G401 (cell line): Measurements from ENCODE around the gene C1orf198. TPM values are rescaled to one million over a fixed set of nuclear protein-coding genes. Genes with fewer than 3 reads are reported as not detected.

Source experiments
- DNase-seq: peaks from one replicate; pipeline ENCODE4 v3.0.0-alpha.2; 2015; ENCODE audit warnings: low spot score
- in situ Hi-C: cut with HindIII; loops from 2 replicates; pipeline ENCODE4 v1.10.0; 2016; ENCODE audit warnings: low sequenced_read_pairs, mixed read lengths
- total RNA-seq: library from RNA; depleted of rRNA; stranded (reverse); fragments of >200 nt; shearing (Covaris generic); gene quantifications from 2 replicates; pipeline ENCODE4 v1.2.3, GENCODE V29; 2014; rRNA removed

C1orf198 gene
- 22.6 and 35.6 TPM in 2 replicates for total RNA-seq

- DNase-seq = peak; percentile 59
- in situ Hi-C loops = no loop called here
Measured at GRCh38 chr1:230867903-230868735, at the start of gene C1orf198. Gene C1orf198 (minus strand): TSS chr1:230868521. CDS start chr1:230868512, 9 bp downstream.

DNA sequence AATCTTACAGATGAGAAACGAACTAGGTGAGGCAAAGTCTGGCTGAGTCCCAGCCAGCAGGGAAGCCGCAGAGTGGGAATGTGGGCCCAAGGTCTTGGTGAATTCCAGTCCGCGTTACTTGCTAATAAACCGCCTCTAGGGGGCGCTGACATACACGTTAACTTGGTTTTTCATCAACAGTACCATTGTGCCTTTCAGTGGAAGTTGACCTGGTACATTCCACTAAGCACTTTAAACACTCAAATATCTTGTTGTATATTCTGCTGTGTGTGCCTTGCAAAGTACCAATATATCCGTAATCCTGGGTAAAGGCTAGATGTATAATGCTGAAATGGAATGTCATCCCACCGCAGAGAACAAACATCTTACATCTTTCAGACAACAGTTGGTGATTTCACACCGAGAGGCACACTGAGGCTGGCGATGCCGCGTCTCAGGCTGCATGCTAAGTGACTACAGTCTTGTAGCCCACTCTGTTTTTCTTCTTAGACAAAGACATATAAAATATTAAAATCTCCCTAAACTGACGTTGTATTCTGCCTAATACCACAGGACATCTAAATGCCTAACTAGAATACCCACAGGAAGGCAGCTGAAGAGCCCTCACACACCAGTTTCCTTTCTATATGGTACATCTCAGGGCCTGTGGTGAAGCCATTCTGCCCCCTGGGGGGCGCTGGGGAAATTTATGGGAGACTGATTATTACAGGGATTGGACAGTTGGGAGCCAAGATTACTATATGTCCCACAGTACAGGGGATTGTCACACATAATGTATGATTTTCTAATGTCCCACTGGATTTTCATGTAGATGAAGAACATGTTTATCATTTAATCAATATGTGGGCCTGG is 49.2 kb upstream of the C1orf198 start:
- peak; percentile 80 for DNase-seq
- in situ Hi-C loops = no loop called here

GRCh38 chr1:230916587-230917283 is 48.4 kb upstream of the C1orf198 start:
- in situ Hi-C loops = no loop called here
- no peak for DNase-seq

GRCh38 chr1:230915078-230915477 is 46.8 kb upstream of the C1orf198 start:
- in situ Hi-C loops = no loop called here
- DNase-seq = no peak

DNA sequence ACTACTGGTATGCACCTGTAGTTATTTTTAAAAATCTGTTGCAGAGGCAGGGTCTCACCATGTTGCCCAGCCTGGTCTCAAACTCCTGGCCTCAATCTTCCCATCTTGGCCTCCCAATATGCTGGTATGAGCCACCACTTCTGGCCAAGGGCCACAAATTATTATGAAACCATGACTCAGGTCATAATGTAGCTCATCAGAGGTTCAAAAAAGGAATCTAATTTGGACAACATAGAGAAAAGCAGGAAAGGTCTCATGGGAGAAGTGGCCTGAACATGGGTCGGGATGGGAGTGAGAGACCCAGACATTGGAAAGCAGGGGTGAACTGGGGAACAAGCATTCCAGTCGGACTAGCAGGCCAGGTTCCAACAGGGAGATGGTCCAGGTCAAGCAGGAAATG is 45.2 kb upstream of the C1orf198 start:
- DNase-seq = no peak
- in situ Hi-C loops = no loop called here

GRCh38 chr1:230910755-230911117 is 42.4 kb upstream of the C1orf198 start:
- no peak for DNase-seq
- in situ Hi-C loops = no loop called here

DNA sequence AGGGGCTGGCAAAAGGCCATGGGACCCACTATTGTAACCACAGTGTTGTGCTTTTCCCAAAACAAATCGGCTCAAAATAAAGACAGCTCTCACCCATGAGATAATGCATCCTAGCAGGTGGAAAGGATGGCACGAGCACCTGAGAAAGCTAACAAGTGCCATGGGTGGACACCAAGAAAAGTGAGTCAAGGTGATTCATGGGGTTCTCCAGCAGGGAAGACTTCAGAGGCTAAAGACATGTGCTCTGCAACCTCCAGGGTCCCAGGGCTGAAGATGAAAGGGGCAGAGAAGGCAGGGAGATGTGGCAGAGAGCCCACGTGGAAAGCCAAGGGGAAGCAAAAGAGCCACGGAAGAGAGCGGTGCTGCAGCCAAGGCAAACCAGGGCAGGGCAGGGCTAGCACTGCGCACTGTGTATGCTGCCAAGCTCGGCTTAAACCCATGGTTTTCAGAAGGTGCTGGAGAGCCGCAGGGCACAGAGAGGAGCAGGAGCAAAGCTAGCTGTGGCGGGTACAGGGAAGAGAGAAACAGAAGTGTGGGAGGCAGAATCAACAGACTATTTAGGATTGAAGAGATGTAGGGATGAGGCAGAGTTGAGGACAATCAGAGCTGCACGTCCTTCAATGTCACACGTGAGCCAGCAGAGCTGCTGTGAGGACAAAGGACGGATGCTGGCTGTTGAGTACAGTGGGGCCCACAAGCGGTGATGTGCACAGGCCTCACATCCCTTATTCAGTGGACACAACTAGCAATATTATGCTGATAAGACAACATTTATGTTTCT is 41.8 kb upstream of the C1orf198 start:
- DNase-seq = peak; percentile 94
- in situ Hi-C loops = no loop called here

GRCh38 chr1:230907472-230908205 is 39.3 kb upstream of the C1orf198 start:
- in situ Hi-C loops = no loop called here
- DNase-seq = no peak

DNA sequence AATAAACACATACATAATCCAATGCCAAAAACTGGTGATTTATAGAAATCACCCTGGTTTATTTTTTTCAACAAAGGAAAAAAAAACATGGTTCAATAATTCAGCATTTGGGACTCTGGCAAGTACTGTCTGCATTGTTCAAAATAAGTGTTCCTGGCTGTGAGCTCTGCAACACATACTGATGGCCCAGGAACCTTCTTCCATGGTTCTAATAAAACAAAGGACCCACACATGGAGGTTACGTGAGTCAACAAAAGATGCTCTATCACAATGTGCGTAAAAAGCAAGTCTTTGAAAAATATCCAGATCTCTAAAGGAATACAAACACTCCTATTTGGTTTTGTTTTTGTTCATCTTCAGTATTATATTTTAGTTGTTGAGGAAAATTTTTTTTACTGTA is 37.9 kb upstream of the C1orf198 start:
- no peak for DNase-seq
- in situ Hi-C loops = no loop called here

- in situ Hi-C loops = no loop called here
- DNase-seq = no peak
Measured at GRCh38 chr1:230905733-230906132, 37.4 kb upstream of the C1orf198 start.

DNA sequence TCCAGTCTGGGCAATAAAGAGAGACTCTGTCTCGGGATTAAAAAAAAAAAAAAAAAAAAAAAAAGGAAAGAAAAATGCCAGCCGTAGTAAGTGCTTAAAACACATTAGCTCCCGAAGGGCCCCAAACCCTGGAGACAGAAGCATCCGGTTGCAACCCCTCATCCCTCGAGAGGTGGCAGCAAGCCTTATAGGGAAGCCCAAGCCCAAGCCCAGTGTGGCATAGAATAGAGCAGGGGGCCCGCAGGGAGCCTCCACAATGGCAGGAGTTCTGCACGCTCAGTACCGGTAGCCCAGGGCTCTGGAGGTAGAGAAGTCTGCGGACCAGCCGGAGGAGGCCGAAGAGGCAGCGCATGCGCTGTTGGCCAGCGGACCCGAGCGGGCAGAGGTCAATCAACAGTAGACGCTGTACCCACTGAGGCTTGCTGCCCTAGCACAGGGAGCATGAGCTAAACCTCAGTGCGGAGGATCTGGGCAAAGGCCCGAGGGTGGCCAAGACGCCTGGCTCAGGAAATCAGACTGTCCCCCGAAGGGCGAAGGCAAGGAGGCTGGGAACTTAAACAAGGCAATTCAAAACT is 34.1 kb upstream of the C1orf198 start:
- in situ Hi-C loops = no loop called here
- DNase-seq = no peak

DNA sequence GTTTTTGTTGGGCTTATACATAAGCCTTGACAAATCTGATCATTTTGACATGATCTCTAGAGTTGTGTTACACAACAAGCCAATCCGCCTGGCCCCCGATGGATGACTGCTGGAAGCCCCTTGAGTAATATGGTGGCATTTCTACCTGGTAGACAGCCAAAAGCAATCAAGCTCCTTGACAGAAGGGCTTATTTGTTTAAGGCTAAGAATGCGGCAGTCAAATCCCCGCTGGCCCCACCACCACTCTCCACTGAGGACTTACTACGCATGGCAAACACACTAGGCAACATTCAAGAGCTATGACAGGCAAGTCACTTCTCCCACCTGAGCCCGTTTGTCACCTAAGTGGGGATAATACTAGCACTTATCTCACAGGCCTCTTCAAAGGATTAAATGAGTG is 33.4 kb upstream of the C1orf198 start:
- in situ Hi-C loops = no loop called here
- DNase-seq = no peak

DNA sequence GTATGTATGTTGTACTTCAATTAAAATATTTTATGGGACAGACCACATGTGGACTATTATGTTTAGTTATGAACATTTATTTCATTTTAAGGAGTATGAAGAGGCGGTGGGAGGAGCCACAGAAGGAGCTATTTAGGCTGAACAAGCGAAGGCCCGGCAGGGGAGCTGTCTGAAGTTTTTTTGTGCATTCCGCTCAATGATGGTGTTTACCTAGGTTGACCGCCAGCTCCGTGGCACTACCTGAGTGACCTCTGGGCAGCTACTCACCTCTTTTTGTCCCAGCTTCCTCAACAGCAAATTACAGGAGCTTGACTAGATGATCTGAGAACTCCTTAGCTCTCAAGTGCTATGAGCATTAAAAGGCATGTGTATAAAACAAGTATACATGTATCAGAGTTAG is 32.7 kb upstream of the C1orf198 start:
- in situ Hi-C loops = no loop called here
- no peak for DNase-seq

GRCh38 chr1:230899841-230900251 is 31.5 kb upstream of the C1orf198 start:
- in situ Hi-C loops = no loop called here

GRCh38 chr1:230898748-230899147 is 30.4 kb upstream of the C1orf198 start:
- in situ Hi-C loops = no loop called here
- no peak for DNase-seq

More at GRCh38 chr1:230899841-230900251, 31.5 kb upstream of the C1orf198 start:
- DNase-seq = no peak

- no peak for DNase-seq
- in situ Hi-C loops = no loop called here
Measured at GRCh38 chr1:230898144-230898543, 29.8 kb upstream of the C1orf198 start.

- in situ Hi-C loops = no loop called here
- DNase-seq = no peak
Measured at GRCh38 chr1:230896779-230897178, 28.5 kb upstream of the C1orf198 start.

DNA sequence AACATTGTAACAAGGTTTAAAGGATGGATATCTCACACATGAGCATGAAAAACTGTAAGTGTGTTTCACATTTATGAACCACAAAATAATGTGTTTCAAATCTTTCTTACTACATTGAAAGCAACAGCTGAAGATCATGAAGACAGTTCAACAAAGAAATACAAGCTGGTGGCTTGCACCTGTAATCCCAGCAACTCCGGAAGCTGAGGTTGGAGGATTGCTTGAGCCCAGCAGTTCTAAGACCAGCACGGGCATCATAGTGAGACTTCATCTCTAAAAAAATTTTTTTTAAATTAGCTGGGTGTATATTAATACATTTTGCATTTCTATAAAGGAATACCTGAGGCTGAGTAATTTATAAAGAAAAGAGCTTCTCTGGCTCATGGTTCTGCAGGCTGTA is 27.1 kb upstream of the C1orf198 start:
- DNase-seq = no peak
- in situ Hi-C loops = no loop called here
